Activated CD8-positive, alpha-beta T cell treated with anti-CD3 and anti-CD28 coated beads for 36 hours (primary cell): Measurements from ENCODE around the gene PDE9A. TPM values are rescaled to one million over a fixed set of nuclear protein-coding genes. Genes with fewer than 3 reads are reported as not detected.
"Not testable (repeated sequence)": the region's sequence is repeated elsewhere in the genome, so short reads cannot be mapped to it uniquely, and the experiment has no call there.

Source experiments
- ATAC-seq: fragments of 200-7000 bp; cut with Tn5 transposase; one replicate; pipeline ENCODE4 v1.10.0; 2021; ENCODE audit warnings: mild to moderate bottlenecking, moderate library complexity
- CTCF ChIA-PET: fragments of 350-600 bp; sonication (Branson Sonifier 250); formaldehyde crosslinking; loops from one replicate; lab custom pipeline; 2021; ENCODE audit warnings: antibody characterized with exemption; lab: Charles Lee
- POLR2A ChIA-PET: fragments of 350-600 bp; sonication (Branson Sonifier 250); formaldehyde crosslinking; loops from one replicate; lab custom pipeline; 2021; ENCODE audit warnings: antibody characterized with exemption; lab: Charles Lee
- DNase-seq: peaks from one replicate; pipeline ENCODE4 v3.0.0-alpha.2; 2020
- H3K27ac Mint-ChIP-seq: one replicate; pipeline ENCODE4 v1.8.0; 2021; ENCODE audit warnings: mild to moderate bottlenecking, mixed read lengths
- H3K27me3 Mint-ChIP-seq: one replicate; pipeline ENCODE4 v1.8.0; 2021; ENCODE audit warnings: mixed read lengths
- H3K36me3 Mint-ChIP-seq: one replicate; pipeline ENCODE4 v1.8.0; 2021; ENCODE audit warnings: low read depth, mixed read lengths
- H3K4me1 Mint-ChIP-seq: one replicate; pipeline ENCODE4 v1.8.0; 2021; ENCODE audit warnings: low read depth, mixed read lengths
- H3K4me3 Mint-ChIP-seq: one replicate; pipeline ENCODE4 v1.8.0; 2021; ENCODE audit warnings: mild to moderate bottlenecking, moderate library complexity, mixed read lengths
- H3K9me3 Mint-ChIP-seq: one replicate; pipeline ENCODE4 v1.8.0; 2021; ENCODE audit warnings: mixed read lengths
- intact Hi-C: fragments of 100-400 bp; cut with micrococcal nuclease; formaldehyde crosslinking; loops from one replicate; pipeline ENCODE4 v1.10.0; 2022
- total RNA-seq, 2 experiments: library from RNA; stranded (reverse); gene quantifications; one replicate each; pipeline ENCODE4 v1.2.3, GENCODE V29; 2021
- TF ChIP-seq, protein P1 (sequence below): fragments of 200-600 bp; IDR thresholded peaks from one replicate; pipeline ENCODE4 v1.8.0; 2022; ENCODE audit warnings: antibody characterized with exemption, mild to moderate bottlenecking

PDE9A gene
- total RNA-seq, 2 experiments from 2014 or later = 11.1 to 11.5 TPM

DNA sequence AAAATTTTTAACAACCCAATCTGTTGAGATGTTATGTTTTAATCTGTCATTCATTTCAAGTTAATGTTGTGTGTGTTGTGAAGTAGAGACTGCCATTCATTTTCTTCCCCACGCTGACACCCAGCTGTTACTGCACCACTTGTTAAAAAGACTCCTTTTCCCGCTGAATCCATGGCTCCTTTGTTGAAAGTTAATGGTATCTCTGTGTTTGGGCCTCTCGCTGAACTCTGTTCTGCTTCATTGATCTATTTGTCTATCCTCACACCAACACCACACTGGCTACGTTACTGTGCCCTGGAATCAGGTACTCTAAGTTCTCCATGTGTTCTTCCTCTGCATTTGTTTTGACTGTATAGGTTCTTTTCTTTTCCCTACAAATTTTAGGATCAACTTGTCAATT is 58.2 kb downstream of the PDE9A start:
- H3K36me3 Mint-ChIP-seq = no peaks in the 10 kb centered on the region
- no peak overlapping the region for H3K4me3 Mint-ChIP-seq
- intact Hi-C loops = no loop called here
- ATAC-seq (no peak), DNase-seq (no peak)
- H3K4me1 Mint-ChIP-seq = no peaks in the 10 kb centered on the region
- TF ChIP-seq, protein P1, sequence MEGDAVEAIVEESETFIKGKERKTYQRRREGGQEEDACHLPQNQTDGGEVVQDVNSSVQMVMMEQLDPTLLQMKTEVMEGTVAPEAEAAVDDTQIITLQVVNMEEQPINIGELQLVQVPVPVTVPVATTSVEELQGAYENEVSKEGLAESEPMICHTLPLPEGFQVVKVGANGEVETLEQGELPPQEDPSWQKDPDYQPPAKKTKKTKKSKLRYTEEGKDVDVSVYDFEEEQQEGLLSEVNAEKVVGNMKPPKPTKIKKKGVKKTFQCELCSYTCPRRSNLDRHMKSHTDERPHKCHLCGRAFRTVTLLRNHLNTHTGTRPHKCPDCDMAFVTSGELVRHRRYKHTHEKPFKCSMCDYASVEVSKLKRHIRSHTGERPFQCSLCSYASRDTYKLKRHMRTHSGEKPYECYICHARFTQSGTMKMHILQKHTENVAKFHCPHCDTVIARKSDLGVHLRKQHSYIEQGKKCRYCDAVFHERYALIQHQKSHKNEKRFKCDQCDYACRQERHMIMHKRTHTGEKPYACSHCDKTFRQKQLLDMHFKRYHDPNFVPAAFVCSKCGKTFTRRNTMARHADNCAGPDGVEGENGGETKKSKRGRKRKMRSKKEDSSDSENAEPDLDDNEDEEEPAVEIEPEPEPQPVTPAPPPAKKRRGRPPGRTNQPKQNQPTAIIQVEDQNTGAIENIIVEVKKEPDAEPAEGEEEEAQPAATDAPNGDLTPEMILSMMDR = no peak
- no peaks in the 10 kb centered on the region for H3K27me3 Mint-ChIP-seq
- H3K27ac Mint-ChIP-seq = no peak overlapping the region
- ChIA-PET CTCF (no interaction called here), POLR2A (no interaction called here)
- no peaks in the 10 kb centered on the region for H3K9me3 Mint-ChIP-seq

- intact Hi-C loops, CTCF ChIA-PET: not testable (repeated sequence)
- POLR2A ChIA-PET = interaction anchor here (0.6 kb wide), 1 partner anchor 33 kb away, joined by 3 read pairs; no protein-coding TSS in a partner anchor
Observed at GRCh38 chr21:42715427-42715826, 62.0 kb downstream of the PDE9A start.

GRCh38 chr21:42716074-42716473 is 62.7 kb downstream of the PDE9A start:
- Mint-ChIP-seq H3K4me3 (no peak overlapping the region), H3K9me3 (no peaks in the 10 kb centered on the region), H3K27ac (no peak overlapping the region), H3K4me1 (no peaks in the 10 kb centered on the region), H3K27me3 (no peaks in the 10 kb centered on the region), H3K36me3 (no peaks in the 10 kb centered on the region)
- POLR2A ChIA-PET = no interaction called here
- TF ChIP-seq, protein P1 = no peak
- DNase-seq (no peak), ATAC-seq (no peak)
- intact Hi-C loops = no loop called here
- CTCF ChIA-PET = no interaction called here

More at GRCh38 chr21:42715427-42715826, 62.0 kb downstream of the PDE9A start:
- H3K36me3 Mint-ChIP-seq, ATAC-seq, H3K27ac Mint-ChIP-seq, H3K4me1 Mint-ChIP-seq, H3K27me3 Mint-ChIP-seq, DNase-seq, H3K9me3 Mint-ChIP-seq, H3K4me3 Mint-ChIP-seq: not testable (repeated sequence)

GRCh38 chr21:42720484-42720883 is 67.1 kb downstream of the PDE9A start:
- H3K27ac Mint-ChIP-seq, POLR2A ChIA-PET, intact Hi-C loops, H3K4me1 Mint-ChIP-seq, CTCF ChIA-PET, DNase-seq, H3K9me3 Mint-ChIP-seq, H3K27me3 Mint-ChIP-seq, H3K4me3 Mint-ChIP-seq, ATAC-seq, H3K36me3 Mint-ChIP-seq: not testable (repeated sequence)

- no peak for DNase-seq
- ChIA-PET POLR2A (no interaction called here), CTCF (no interaction called here)
- intact Hi-C loops = no loop called here
- no peak overlapping the region for H3K4me3 Mint-ChIP-seq
- peaks cover 3% of the 10 kb centered on the region for H3K36me3 Mint-ChIP-seq
- no peaks in the 10 kb centered on the region for H3K27me3 Mint-ChIP-seq
- H3K9me3 Mint-ChIP-seq = no peaks in the 10 kb centered on the region
- TF ChIP-seq, protein P1 = no peak
- no peak for ATAC-seq
- peaks cover 5% of the 10 kb centered on the region for H3K4me1 Mint-ChIP-seq
- no peak overlapping the region for H3K27ac Mint-ChIP-seq
Observed at GRCh38 chr21:42721341-42721824, 68.0 kb downstream of the PDE9A start.

GRCh38 chr21:42722153-42722552 is 68.7 kb downstream of the PDE9A start:
- H3K36me3 Mint-ChIP-seq = peaks cover 4% of the 10 kb centered on the region
- ATAC-seq (no peak), DNase-seq (no peak)
- CTCF ChIA-PET = no interaction called here
- H3K27me3 Mint-ChIP-seq = no peaks in the 10 kb centered on the region
- no peaks in the 10 kb centered on the region for H3K9me3 Mint-ChIP-seq
- H3K4me1 Mint-ChIP-seq = peaks cover 5% of the 10 kb centered on the region
- H3K27ac Mint-ChIP-seq = no peak overlapping the region
- no peak overlapping the region for H3K4me3 Mint-ChIP-seq
- intact Hi-C loops = no loop called here
- POLR2A ChIA-PET = no interaction called here
- TF ChIP-seq, protein P1 = no peak
